Measurements from ENCODE around the gene SPRED2.

- TF ChIP-seq POLR2A (IDR thresholded peaks at IDR 0.05; ENCODE audit: low read length) = no peak
- no peak for TF ChIP-seq GATA1 (IDR thresholded peaks at IDR 0.05; ENCODE audit: low read depth, low read length)
These were observed 119.1 kb downstream of the SPRED2 start for GRCh38 chr2:65313126-65313953.
